ENCODE results near the gene SYNGAP1. TPM values are rescaled to one million over a fixed set of nuclear protein-coding genes. Genes with fewer than 3 reads are reported as not detected.

The SYNGAP1 gene
- total RNA-seq, 1 donor: 6.9 TPM

DNA sequence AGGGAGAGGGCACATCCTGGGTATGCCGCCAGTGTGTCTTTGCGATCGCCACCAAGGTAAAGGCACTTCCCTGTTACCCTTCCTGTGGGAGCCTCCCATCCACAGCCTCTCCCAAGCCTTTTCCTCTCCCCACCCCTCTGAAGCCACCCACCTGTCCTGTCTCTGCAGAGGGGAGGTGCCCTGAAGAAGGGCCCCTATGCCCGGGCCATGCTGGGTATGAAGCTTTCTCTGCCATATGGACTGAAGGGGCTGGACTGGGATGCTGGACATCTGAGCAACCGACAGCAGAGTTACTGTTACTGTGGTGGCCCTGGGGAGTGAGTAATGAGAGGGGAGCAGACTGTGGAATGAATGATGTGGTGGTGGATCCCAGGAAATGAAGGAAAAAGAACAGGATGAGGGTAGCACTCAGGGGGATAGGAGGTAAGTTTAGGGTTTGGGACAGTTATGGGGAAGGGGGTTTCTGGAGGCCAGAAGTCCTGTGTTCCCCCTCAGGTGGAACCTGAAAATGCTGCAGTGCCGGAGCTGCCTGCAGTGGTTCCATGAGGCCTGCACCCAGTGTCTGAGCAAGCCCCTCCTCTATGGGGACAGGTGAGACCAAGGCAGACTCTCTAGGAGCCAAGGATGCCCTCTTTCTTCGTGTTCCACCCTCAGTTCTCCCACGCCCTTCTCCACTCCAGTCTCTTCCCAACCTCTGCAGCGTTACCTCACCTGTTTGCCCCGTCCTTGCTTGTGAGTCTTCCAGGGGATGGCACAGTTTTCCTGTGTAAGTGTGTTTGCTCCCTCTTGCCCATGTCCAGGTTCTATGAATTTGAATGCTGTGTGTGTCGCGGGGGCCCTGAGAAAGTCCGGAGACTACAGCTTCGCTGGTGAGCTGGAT is 6.4 kb upstream of the SYNGAP1 start:
- no peak overlapping the region for H3K4me2 ChIP-seq (ENCODE audit: insufficient read depth, low read length)
- DNase-seq (ENCODE audit: insufficient read length, low spot score, missing footprints): peak; percentile 69
- no peaks in the 10 kb centered on the region for H3K9me3 ChIP-seq (ENCODE audit: low read depth, low read length)
- peaks cover 39% of the 10 kb centered on the region for H3K4me1 ChIP-seq (ENCODE audit: insufficient read depth, low read length)
- H4K20me1 ChIP-seq (ENCODE audit: insufficient read depth, low read length): peaks cover 27% of the 10 kb centered on the region
- peak overlapping the region; percentile 7 for H3K27ac ChIP-seq (ENCODE audit: low read depth, low read length)
- peaks cover 45% of the 10 kb centered on the region for H3K36me3 ChIP-seq (ENCODE audit: insufficient read depth, low read length)
- no peak overlapping the region for H2AFZ ChIP-seq (ENCODE audit: low read length)
- peaks cover 68% of the 10 kb centered on the region for H3K79me2 ChIP-seq (ENCODE audit: insufficient read depth, low read length)
- H3K4me3 ChIP-seq (ENCODE audit: insufficient read depth, low read length): no peak overlapping the region
- TF ChIP-seq, protein P1, sequence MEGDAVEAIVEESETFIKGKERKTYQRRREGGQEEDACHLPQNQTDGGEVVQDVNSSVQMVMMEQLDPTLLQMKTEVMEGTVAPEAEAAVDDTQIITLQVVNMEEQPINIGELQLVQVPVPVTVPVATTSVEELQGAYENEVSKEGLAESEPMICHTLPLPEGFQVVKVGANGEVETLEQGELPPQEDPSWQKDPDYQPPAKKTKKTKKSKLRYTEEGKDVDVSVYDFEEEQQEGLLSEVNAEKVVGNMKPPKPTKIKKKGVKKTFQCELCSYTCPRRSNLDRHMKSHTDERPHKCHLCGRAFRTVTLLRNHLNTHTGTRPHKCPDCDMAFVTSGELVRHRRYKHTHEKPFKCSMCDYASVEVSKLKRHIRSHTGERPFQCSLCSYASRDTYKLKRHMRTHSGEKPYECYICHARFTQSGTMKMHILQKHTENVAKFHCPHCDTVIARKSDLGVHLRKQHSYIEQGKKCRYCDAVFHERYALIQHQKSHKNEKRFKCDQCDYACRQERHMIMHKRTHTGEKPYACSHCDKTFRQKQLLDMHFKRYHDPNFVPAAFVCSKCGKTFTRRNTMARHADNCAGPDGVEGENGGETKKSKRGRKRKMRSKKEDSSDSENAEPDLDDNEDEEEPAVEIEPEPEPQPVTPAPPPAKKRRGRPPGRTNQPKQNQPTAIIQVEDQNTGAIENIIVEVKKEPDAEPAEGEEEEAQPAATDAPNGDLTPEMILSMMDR (IDR thresholded peaks at IDR 0.05; ENCODE audit: extremely low read depth, low read depth, low read length): no peak
- no peaks in the 10 kb centered on the region for H3K27me3 ChIP-seq (ENCODE audit: insufficient read depth, low read length)

GRCh38 chr6:33414592-33415271 is 5.1 kb upstream of the SYNGAP1 start:
- no peaks in the 10 kb centered on the region for H3K9me3 ChIP-seq (ENCODE audit: low read depth, low read length)
- TF ChIP-seq, protein P1 (IDR thresholded peaks at IDR 0.05; ENCODE audit: extremely low read depth, low read depth, low read length): peak; percentile 51
- peaks cover 49% of the 10 kb centered on the region for H3K4me1 ChIP-seq (ENCODE audit: insufficient read depth, low read length)
- H3K4me3 ChIP-seq (ENCODE audit: insufficient read depth, low read length): no peak overlapping the region
- peak overlapping the region; percentile 80 for H3K4me2 ChIP-seq (ENCODE audit: insufficient read depth, low read length)
- peak overlapping the region; percentile 100 for H3K27ac ChIP-seq (ENCODE audit: low read depth, low read length)
- DNase-seq (ENCODE audit: insufficient read length, low spot score, missing footprints): peak; percentile 79
- H3K36me3 ChIP-seq (ENCODE audit: insufficient read depth, low read length): peaks cover 45% of the 10 kb centered on the region
- H4K20me1 ChIP-seq (ENCODE audit: insufficient read depth, low read length): peaks cover 27% of the 10 kb centered on the region
- no peaks in the 10 kb centered on the region for H3K27me3 ChIP-seq (ENCODE audit: insufficient read depth, low read length)
- H2AFZ ChIP-seq (ENCODE audit: low read length): no peak overlapping the region
- peaks cover 80% of the 10 kb centered on the region for H3K79me2 ChIP-seq (ENCODE audit: insufficient read depth, low read length)

- no peaks in the 10 kb centered on the region for H3K27me3 ChIP-seq (ENCODE audit: insufficient read depth, low read length)
- H2AFZ ChIP-seq (ENCODE audit: low read length): no peak overlapping the region
- H3K4me1 ChIP-seq (ENCODE audit: insufficient read depth, low read length): peaks cover 48% of the 10 kb centered on the region
- peaks cover 27% of the 10 kb centered on the region for H4K20me1 ChIP-seq (ENCODE audit: insufficient read depth, low read length)
- DNase-seq (ENCODE audit: insufficient read length, low spot score, missing footprints): peak; percentile 30
- peaks cover 45% of the 10 kb centered on the region for H3K36me3 ChIP-seq (ENCODE audit: insufficient read depth, low read length)
- peak overlapping the region; percentile 99 for H3K4me3 ChIP-seq (ENCODE audit: insufficient read depth, low read length)
- peak overlapping the region; percentile 80 for H3K4me2 ChIP-seq (ENCODE audit: insufficient read depth, low read length)
- no peaks in the 10 kb centered on the region for H3K9me3 ChIP-seq (ENCODE audit: low read depth, low read length)
- peaks cover 86% of the 10 kb centered on the region for H3K79me2 ChIP-seq (ENCODE audit: insufficient read depth, low read length)
- TF ChIP-seq, protein P1 (IDR thresholded peaks at IDR 0.05; ENCODE audit: extremely low read depth, low read depth, low read length): no peak
- peak overlapping the region; percentile 100 for H3K27ac ChIP-seq (ENCODE audit: low read depth, low read length)
Measured at GRCh38 chr6:33415831-33416230, 4.0 kb upstream of the SYNGAP1 start.

All from osteoblast (primary cell).